ENCODE data around the gene ARHGAP22. TPM values are rescaled to one million over a fixed set of nuclear protein-coding genes. Genes with fewer than 3 reads are reported as not detected.

Gene ARHGAP22
- total RNA-seq, 1 donor from 2014 or later: 1.2 TPM

DNA sequence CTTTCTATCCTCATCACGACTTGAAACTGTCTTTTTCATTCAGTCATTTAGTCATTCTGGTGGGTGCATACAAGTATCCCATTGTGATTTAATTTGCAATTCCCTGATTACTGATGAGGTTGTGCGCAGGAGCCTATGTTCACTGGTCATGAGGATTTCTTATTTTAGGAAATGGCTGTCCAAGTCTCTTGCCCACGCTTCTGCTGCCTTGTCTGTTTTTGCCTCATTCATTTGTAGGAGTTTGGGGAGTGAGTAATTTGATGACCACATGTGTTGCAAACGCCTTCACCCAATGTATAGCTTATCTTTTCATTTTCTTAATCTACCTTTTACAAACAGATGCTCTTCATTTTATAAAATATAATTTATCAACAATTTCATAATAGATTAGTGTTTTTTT lies 127.3 kb downstream of the ARHGAP22 start:
- no peak overlapping the region for H3K4me3 Mint-ChIP-seq
- no peaks in the 10 kb centered on the region for H3K9me3 Mint-ChIP-seq
- no peaks in the 10 kb centered on the region for H3K36me3 Mint-ChIP-seq (ENCODE audit: low read depth)
- H3K4me1 Mint-ChIP-seq (ENCODE audit: low read depth): no peaks in the 10 kb centered on the region
- intact Hi-C loops (cut with micrococcal nuclease): no loop called here
- H3K27ac Mint-ChIP-seq: no peak overlapping the region
- peaks cover 8% of the 10 kb centered on the region for H3K27me3 Mint-ChIP-seq (ENCODE audit: insufficient read depth)
- DNase-seq (ENCODE audit: low spot score): no peak

GRCh38 chr10:48477141-48477540 lies 127.7 kb downstream of the ARHGAP22 start:
- Mint-ChIP-seq H3K27me3 (ENCODE audit: insufficient read depth) (peaks cover 8% of the 10 kb centered on the region), H3K9me3 (no peaks in the 10 kb centered on the region), H3K27ac (no peak overlapping the region), H3K4me3 (no peak overlapping the region), H3K4me1 (ENCODE audit: low read depth) (no peaks in the 10 kb centered on the region), H3K36me3 (ENCODE audit: low read depth) (no peaks in the 10 kb centered on the region)
- DNase-seq (ENCODE audit: low spot score): no peak
- intact Hi-C loops (cut with micrococcal nuclease): no loop called here

GRCh38 chr10:48476279-48476982 lies 128.4 kb downstream of the ARHGAP22 start:
- intact Hi-C loops (cut with micrococcal nuclease): no loop called here
- Mint-ChIP-seq H3K4me3 (no peak overlapping the region), H3K36me3 (ENCODE audit: low read depth) (no peaks in the 10 kb centered on the region), H3K27me3 (ENCODE audit: insufficient read depth) (peaks cover 8% of the 10 kb centered on the region), H3K9me3 (no peaks in the 10 kb centered on the region), H3K4me1 (ENCODE audit: low read depth) (no peaks in the 10 kb centered on the region), H3K27ac (no peak overlapping the region)
- no peak for DNase-seq (ENCODE audit: low spot score)

GRCh38 chr10:48475943-48476278 lies 129.0 kb downstream of the ARHGAP22 start:
- intact Hi-C loops (cut with micrococcal nuclease): no loop called here
- Mint-ChIP-seq H3K4me3 (no peak overlapping the region), H3K27ac (no peak overlapping the region), H3K9me3 (no peaks in the 10 kb centered on the region), H3K27me3 (ENCODE audit: insufficient read depth) (peaks cover 8% of the 10 kb centered on the region), H3K36me3 (ENCODE audit: low read depth) (no peaks in the 10 kb centered on the region), H3K4me1 (ENCODE audit: low read depth) (no peaks in the 10 kb centered on the region)
- DNase-seq (ENCODE audit: low spot score): no peak

GRCh38 chr10:48474765-48475365 lies 130.0 kb downstream of the ARHGAP22 start:
- Mint-ChIP-seq H3K9me3 (no peaks in the 10 kb centered on the region), H3K4me3 (no peak overlapping the region), H3K27ac (no peak overlapping the region), H3K27me3 (ENCODE audit: insufficient read depth) (peaks cover 8% of the 10 kb centered on the region), H3K4me1 (ENCODE audit: low read depth) (no peaks in the 10 kb centered on the region), H3K36me3 (ENCODE audit: low read depth) (no peaks in the 10 kb centered on the region)
- intact Hi-C loops (cut with micrococcal nuclease): no loop called here
- DNase-seq (ENCODE audit: low spot score): no peak

DNA sequence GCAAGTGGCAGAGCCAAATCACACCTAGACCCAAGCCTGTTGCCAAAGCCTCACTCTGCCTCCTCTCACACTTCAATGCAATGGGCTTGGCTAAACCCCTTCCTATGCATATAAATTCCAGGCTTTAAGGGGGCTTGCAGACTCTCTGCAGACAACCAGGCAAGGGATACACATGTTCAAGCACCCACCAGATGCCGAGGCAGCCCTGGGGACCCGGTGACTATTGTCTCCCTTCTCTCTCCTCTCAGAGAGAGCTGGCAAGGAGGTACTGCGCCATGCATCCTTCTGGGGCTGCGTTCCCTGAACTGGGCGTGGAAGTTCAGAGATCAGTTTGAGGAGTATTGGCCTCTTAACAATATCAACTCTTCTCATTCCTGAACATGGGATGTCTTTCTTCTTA lies 131.2 kb downstream of the ARHGAP22 start:
- intact Hi-C loops (cut with micrococcal nuclease): no loop called here
- Mint-ChIP-seq H3K4me1 (ENCODE audit: low read depth) (no peaks in the 10 kb centered on the region), H3K4me3 (no peak overlapping the region), H3K27me3 (ENCODE audit: insufficient read depth) (peaks cover 8% of the 10 kb centered on the region), H3K27ac (no peak overlapping the region), H3K36me3 (ENCODE audit: low read depth) (no peaks in the 10 kb centered on the region), H3K9me3 (no peaks in the 10 kb centered on the region)
- DNase-seq (ENCODE audit: low spot score): no peak

DNA sequence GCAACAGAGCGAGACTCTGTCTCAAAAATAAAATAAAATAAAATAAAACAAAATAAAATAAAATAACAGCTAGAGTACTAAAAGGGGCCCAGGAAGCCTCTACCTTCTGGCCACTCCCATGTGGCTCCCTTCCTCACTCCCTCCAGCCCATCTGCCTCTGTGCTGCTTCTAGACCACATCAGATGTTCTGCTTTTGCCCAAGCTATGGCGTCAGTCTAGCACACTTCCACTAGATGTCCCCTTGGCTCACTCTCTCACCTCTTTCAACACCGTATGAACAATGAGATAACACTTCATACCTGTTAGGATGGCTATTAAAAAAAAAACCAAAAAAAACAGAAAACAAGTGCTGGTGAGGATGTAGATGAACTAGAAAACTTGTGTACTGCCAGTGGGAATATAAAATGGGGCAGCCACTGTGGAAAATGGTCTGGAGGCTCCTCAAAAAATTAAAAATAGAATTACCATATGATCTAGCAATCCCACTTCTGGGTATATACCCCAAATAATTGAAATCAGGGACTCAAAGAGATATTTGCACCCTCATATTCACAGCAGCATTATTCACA lies 132.3 kb downstream of the ARHGAP22 start:
- intact Hi-C loops (cut with micrococcal nuclease): no loop called here
- DNase-seq (ENCODE audit: low spot score): no peak
- Mint-ChIP-seq H3K36me3 (ENCODE audit: low read depth) (no peaks in the 10 kb centered on the region), H3K27me3 (ENCODE audit: insufficient read depth) (peaks cover 8% of the 10 kb centered on the region), H3K4me1 (ENCODE audit: low read depth) (no peaks in the 10 kb centered on the region), H3K9me3 (no peaks in the 10 kb centered on the region), H3K27ac (no peak overlapping the region), H3K4me3 (no peak overlapping the region)

- Mint-ChIP-seq H3K4me3 (no peak overlapping the region), H3K4me1 (ENCODE audit: low read depth) (no peaks in the 10 kb centered on the region), H3K36me3 (ENCODE audit: low read depth) (no peaks in the 10 kb centered on the region), H3K27me3 (ENCODE audit: insufficient read depth) (peaks cover 4% of the 10 kb centered on the region), H3K9me3 (no peaks in the 10 kb centered on the region), H3K27ac (no peak overlapping the region)
- DNase-seq (ENCODE audit: low spot score): no peak
- intact Hi-C loops (cut with micrococcal nuclease): no loop called here
Observed at GRCh38 chr10:48470893-48471805, 133.7 kb downstream of the ARHGAP22 start.

DNA sequence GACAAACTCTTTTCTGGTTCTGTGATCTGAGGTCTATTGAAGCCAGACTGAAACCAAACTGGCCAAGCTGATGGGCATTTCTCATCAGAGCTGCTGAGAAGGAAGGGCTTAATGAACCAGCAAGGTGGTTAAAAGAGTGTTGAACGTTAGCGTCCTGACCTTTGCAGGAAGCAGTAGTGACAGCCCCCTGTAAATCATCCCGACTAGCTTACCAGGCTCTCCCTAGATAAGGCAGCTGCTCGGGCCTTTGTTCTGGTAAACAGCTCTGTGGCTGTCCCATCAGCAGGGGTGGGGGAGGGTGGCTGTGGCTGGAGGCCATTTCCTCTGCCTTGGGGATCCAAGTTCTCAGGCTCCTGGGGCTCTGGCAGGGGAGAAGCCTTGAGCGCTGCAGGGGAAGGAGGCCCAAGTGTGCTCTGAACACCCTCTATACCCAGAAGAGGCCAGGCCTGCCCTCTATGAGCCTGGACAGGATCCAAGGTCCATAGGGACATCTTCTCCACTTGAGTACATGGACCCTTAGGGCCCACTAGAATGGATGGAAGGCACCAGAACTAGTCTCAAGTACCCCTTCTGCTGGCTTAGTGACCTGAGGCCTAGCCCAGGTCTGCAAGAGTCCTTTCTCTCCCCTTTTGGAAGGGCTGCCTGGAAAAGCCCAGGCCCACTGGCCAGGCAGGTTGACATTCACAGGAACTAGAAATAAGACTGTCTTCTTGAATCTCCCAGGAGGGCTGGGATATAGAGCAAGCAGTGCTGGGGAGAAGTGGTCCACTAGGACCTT lies 134.6 kb downstream of the ARHGAP22 start:
- Mint-ChIP-seq H3K27me3 (ENCODE audit: insufficient read depth) (peaks cover 4% of the 10 kb centered on the region), H3K9me3 (no peaks in the 10 kb centered on the region), H3K4me1 (ENCODE audit: low read depth) (no peaks in the 10 kb centered on the region), H3K4me3 (no peak overlapping the region), H3K36me3 (ENCODE audit: low read depth) (no peaks in the 10 kb centered on the region), H3K27ac (no peak overlapping the region)
- intact Hi-C loops (cut with micrococcal nuclease): no loop called here
- no peak for DNase-seq (ENCODE audit: low spot score)

- H3K27me3 Mint-ChIP-seq (ENCODE audit: insufficient read depth): no peaks in the 10 kb centered on the region
- no peak overlapping the region for H3K27ac Mint-ChIP-seq
- no peak overlapping the region for H3K4me3 Mint-ChIP-seq
- DNase-seq (ENCODE audit: low spot score): no peak
- intact Hi-C loops (cut with micrococcal nuclease): no loop called here
- no peaks in the 10 kb centered on the region for H3K9me3 Mint-ChIP-seq
- H3K36me3 Mint-ChIP-seq (ENCODE audit: low read depth): no peaks in the 10 kb centered on the region
- H3K4me1 Mint-ChIP-seq (ENCODE audit: low read depth): no peaks in the 10 kb centered on the region
Observed at GRCh38 chr10:48469516-48470020, 135.3 kb downstream of the ARHGAP22 start.

GRCh38 chr10:48468866-48469511 lies 135.9 kb downstream of the ARHGAP22 start:
- no peaks in the 10 kb centered on the region for H3K27me3 Mint-ChIP-seq (ENCODE audit: insufficient read depth)
- no peak overlapping the region for H3K4me3 Mint-ChIP-seq
- intact Hi-C loops (cut with micrococcal nuclease): no loop called here
- DNase-seq (ENCODE audit: low spot score): no peak
- no peaks in the 10 kb centered on the region for H3K9me3 Mint-ChIP-seq
- no peaks in the 10 kb centered on the region for H3K36me3 Mint-ChIP-seq (ENCODE audit: low read depth)
- no peaks in the 10 kb centered on the region for H3K4me1 Mint-ChIP-seq (ENCODE audit: low read depth)
- H3K27ac Mint-ChIP-seq: no peak overlapping the region
